ENCODE data around the gene TKT.

The TKT gene

DNA sequence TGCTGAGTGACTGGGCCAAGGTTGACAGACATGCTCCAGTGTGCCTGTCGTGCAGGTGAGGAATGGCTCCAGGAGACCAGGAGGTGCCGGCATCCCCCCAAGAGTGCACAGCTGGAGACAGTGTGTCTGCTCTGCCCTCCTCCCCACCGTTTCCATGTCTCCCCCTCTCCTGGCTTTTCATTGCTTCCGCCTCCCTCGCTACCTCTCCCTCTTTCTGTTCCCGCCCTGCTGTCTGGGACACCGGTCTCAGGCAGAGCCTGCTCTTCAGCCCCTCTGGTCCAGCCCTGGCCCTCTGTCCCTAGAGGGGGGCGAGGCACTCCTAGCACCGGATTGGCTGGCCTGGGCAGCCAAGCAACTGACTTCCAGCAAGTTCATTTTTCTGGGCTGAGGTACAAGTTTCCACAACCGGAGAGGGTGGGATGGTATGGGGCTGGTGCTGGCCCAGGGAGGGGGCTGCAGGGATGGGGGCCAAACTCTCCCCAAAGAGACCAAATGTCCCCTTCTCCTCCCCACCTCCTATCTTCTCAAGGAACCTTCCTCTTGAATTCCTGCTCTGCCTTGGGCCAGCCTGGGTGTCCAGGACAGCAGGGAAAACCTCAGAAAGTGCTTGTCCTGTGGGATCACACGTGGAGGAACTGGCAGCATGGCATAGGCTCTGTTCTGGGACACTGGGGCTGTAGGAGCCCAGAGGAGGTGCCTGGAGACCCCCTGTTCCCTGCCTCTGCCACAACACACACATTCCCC is 62.2 kb downstream of the TKT start:
- H3K4me3 ChIP-seq (replicated peaks; ENCODE audit: low read depth, low read length), result no peak overlapping the region
- no peak for DNase-seq (ENCODE audit: extremely low read depth, low read depth)
- TF ChIP-seq, protein P1, sequence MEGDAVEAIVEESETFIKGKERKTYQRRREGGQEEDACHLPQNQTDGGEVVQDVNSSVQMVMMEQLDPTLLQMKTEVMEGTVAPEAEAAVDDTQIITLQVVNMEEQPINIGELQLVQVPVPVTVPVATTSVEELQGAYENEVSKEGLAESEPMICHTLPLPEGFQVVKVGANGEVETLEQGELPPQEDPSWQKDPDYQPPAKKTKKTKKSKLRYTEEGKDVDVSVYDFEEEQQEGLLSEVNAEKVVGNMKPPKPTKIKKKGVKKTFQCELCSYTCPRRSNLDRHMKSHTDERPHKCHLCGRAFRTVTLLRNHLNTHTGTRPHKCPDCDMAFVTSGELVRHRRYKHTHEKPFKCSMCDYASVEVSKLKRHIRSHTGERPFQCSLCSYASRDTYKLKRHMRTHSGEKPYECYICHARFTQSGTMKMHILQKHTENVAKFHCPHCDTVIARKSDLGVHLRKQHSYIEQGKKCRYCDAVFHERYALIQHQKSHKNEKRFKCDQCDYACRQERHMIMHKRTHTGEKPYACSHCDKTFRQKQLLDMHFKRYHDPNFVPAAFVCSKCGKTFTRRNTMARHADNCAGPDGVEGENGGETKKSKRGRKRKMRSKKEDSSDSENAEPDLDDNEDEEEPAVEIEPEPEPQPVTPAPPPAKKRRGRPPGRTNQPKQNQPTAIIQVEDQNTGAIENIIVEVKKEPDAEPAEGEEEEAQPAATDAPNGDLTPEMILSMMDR (IDR thresholded peaks at IDR 0.05; ENCODE audit: low read depth, low read length, missing control alignments), result no peak

GRCh38 chr3:53192608-53193007 is 63.2 kb downstream of the TKT start:
- TF ChIP-seq, protein P1 (IDR thresholded peaks at IDR 0.05; ENCODE audit: low read depth, low read length, missing control alignments), result no peak
- H3K4me3 ChIP-seq (replicated peaks; ENCODE audit: low read depth, low read length), result no peak overlapping the region
- DNase-seq (ENCODE audit: extremely low read depth, low read depth), result no peak

- H3K4me3 ChIP-seq (replicated peaks; ENCODE audit: low read depth, low read length), result no peak overlapping the region
- no peak for DNase-seq (ENCODE audit: extremely low read depth, low read depth)
- TF ChIP-seq, protein P1 (IDR thresholded peaks at IDR 0.05; ENCODE audit: low read depth, low read length, missing control alignments), result no peak
These were observed 63.9 kb downstream of the TKT start for GRCh38 chr3:53191836-53192480.

- no peak for DNase-seq (ENCODE audit: extremely low read depth, low read depth)
- TF ChIP-seq, protein P1 (IDR thresholded peaks at IDR 0.05; ENCODE audit: low read depth, low read length, missing control alignments), result no peak
These were observed 65.2 kb downstream of the TKT start for GRCh38 chr3:53190659-53191058.

DNA sequence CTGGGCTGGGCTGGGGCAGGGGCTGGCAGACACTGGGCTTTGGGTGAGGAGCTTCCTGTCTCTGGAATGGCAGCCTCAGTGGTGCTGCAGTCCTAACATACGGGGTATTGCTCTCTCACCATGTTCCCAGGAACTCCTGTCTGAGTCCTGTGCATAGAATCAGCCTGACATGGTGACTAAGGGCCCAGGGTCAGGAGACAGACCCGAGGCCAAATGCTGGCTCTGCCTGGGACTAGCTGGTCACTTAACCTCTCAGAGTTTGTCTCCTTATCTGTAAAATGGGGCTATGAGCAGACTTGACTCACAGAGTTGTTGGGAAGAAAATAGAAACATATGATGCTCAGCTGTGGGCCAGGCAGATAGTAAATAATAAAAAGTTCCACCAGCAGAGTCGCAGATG is 66.5 kb downstream of the TKT start:
- H3K4me3 ChIP-seq (replicated peaks; ENCODE audit: low read depth, low read length), result no peak overlapping the region
- TF ChIP-seq, protein P1 (IDR thresholded peaks at IDR 0.05; ENCODE audit: low read depth, low read length, missing control alignments), result no peak
- DNase-seq (ENCODE audit: extremely low read depth, low read depth), result no peak

More at GRCh38 chr3:53190659-53191058, 65.2 kb downstream of the TKT start:
- H3K4me3 ChIP-seq (replicated peaks; ENCODE audit: low read depth, low read length), result no peak overlapping the region

DNA sequence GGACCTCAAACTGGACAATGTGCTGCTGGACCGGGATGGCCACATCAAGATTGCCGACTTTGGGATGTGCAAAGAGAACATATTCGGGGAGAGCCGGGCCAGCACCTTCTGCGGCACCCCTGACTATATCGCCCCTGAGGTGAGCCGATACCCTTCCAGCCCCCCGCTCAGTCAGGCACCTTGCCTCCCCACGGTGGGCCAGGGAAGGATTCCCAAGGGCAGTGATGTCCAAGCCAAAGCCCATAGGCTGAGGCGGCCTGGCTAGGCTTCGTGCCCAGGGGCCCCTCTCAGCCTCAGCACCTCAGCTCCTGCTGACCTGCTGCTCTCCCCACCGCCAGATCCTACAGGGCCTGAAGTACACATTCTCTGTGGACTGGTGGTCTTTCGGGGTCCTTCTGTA is 67.1 kb downstream of the TKT start:
- no peak for DNase-seq (ENCODE audit: extremely low read depth, low read depth)
- TF ChIP-seq, protein P1 (IDR thresholded peaks at IDR 0.05; ENCODE audit: low read depth, low read length, missing control alignments), result no peak
- no peak overlapping the region for H3K4me3 ChIP-seq (replicated peaks; ENCODE audit: low read depth, low read length)

Data from HFF-Myc (cell line).